ENCODE measurements around the gene MSH4.
"Not testable (repeated sequence)": the region's sequence is repeated elsewhere in the genome, so short reads cannot be mapped to it uniquely, and the experiment has no call there.

The MSH4 gene

GRCh38 chr1:75797606-75798216 is 1.0 kb downstream of the MSH4 start:
- DNase-seq: no peak

GRCh38 chr1:75801480-75801879 is 4.8 kb downstream of the MSH4 start:
- DNase-seq: not testable (repeated sequence)

GRCh38 chr1:75808921-75809320 is 12.2 kb downstream of the MSH4 start:
- no peak for DNase-seq

GRCh38 chr1:75810113-75810512 is 13.4 kb downstream of the MSH4 start:
- not testable (repeated sequence) for DNase-seq

GRCh38 chr1:75811211-75811981 is 14.7 kb downstream of the MSH4 start:
- DNase-seq: no peak

- no peak for DNase-seq
Observed at GRCh38 chr1:75812065-75812464, 15.4 kb downstream of the MSH4 start.

GRCh38 chr1:75823596-75823995 is 26.9 kb downstream of the MSH4 start:
- DNase-seq: not testable (repeated sequence)

GRCh38 chr1:75836528-75837100 is 39.9 kb downstream of the MSH4 start:
- DNase-seq: no peak

- DNase-seq: no peak
Observed at GRCh38 chr1:75838079-75838478, 41.4 kb downstream of the MSH4 start.

GRCh38 chr1:75841421-75841820 is 44.7 kb downstream of the MSH4 start:
- no peak for DNase-seq

GRCh38 chr1:75845576-75845975 is 48.9 kb downstream of the MSH4 start:
- no peak for DNase-seq

GRCh38 chr1:75855010-75855409 is 58.3 kb downstream of the MSH4 start:
- DNase-seq: no peak

- no peak for DNase-seq
Observed at GRCh38 chr1:75855734-75856133, 59.1 kb downstream of the MSH4 start.

GRCh38 chr1:75861831-75862230 is 65.1 kb downstream of the MSH4 start:
- no peak for DNase-seq

GRCh38 chr1:75870951-75871350 is 74.3 kb downstream of the MSH4 start:
- no peak for DNase-seq

- no peak for DNase-seq
Observed at GRCh38 chr1:75879985-75880384, 83.3 kb downstream of the MSH4 start.

GRCh38 chr1:75884437-75884836 is 87.8 kb downstream of the MSH4 start:
- no peak for DNase-seq

GRCh38 chr1:75901371-75901770 is 104.7 kb downstream of the MSH4 start:
- DNase-seq: no peak

- DNase-seq: no peak
Observed at GRCh38 chr1:75908717-75909152, 112.1 kb downstream of the MSH4 start.

- no peak for DNase-seq
Observed at GRCh38 chr1:75916834-75917233, 120.2 kb downstream of the MSH4 start.

- no peak for DNase-seq
Observed at GRCh38 chr1:75922698-75923097, 126.0 kb downstream of the MSH4 start.

GRCh38 chr1:75932304-75932703 is 135.6 kb downstream of the MSH4 start, which contains the start of gene ASB17:
Gene ASB17 (minus strand): TSS chr1:75932404. CDS start chr1:75932291, 113 bp downstream.
- DNase-seq: no peak

- no peak for DNase-seq
Observed at GRCh38 chr1:75937034-75937433, 140.4 kb downstream of the MSH4 start.

GRCh38 chr1:75943037-75943436 is 146.4 kb downstream of the MSH4 start:
- not testable (repeated sequence) for DNase-seq

Data from CD4-positive, alpha-beta T cell treated with Interleukin-10 for 1 hour (primary cell).